ENCODE measurements around the gene CDH4.

CDH4 gene

DNA sequence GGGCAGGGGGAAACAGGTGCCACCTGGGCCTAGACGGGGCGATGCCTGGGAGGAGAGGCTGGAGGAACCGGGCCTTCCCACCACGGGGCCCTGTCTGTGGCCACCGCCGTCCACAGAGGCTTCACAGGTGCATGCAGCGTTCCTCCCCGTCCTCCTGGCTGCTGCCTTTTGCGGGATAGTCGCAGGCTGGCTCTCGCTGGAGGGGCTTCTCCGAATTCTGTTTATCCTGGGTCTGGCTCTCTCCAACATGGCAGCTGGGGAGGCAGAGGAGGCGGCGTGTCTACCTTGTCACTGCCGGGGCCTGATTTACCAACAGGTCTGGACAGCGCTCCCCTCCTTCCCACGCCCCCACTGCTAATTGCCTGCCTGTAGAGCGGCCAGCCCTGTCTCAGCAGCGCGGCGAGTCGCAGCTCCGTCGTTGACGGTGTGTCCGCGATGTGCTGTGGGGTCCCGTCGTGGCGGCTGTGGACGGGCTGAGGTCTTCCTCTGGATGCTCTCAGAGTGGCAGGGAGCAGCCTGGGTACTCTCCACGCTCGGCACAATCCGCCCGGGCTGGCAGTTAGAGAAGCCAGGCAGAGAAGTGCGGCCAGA is 550.8 kb downstream of the CDH4 start:
- no peak for DNase-seq (ENCODE audit: low spot score)
- in situ Hi-C loops (cut with MboI; ENCODE audit: low sequenced_read_pairs, unreplicated experiment) = no loop called here
- TF ChIP-seq, protein P1, sequence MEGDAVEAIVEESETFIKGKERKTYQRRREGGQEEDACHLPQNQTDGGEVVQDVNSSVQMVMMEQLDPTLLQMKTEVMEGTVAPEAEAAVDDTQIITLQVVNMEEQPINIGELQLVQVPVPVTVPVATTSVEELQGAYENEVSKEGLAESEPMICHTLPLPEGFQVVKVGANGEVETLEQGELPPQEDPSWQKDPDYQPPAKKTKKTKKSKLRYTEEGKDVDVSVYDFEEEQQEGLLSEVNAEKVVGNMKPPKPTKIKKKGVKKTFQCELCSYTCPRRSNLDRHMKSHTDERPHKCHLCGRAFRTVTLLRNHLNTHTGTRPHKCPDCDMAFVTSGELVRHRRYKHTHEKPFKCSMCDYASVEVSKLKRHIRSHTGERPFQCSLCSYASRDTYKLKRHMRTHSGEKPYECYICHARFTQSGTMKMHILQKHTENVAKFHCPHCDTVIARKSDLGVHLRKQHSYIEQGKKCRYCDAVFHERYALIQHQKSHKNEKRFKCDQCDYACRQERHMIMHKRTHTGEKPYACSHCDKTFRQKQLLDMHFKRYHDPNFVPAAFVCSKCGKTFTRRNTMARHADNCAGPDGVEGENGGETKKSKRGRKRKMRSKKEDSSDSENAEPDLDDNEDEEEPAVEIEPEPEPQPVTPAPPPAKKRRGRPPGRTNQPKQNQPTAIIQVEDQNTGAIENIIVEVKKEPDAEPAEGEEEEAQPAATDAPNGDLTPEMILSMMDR (IDR thresholded peaks at IDR 0.05; ENCODE audit: borderline replicate concordance, control extremely low read depth, extremely low read depth, insufficient read depth, missing control alignments) = no peak

DNA sequence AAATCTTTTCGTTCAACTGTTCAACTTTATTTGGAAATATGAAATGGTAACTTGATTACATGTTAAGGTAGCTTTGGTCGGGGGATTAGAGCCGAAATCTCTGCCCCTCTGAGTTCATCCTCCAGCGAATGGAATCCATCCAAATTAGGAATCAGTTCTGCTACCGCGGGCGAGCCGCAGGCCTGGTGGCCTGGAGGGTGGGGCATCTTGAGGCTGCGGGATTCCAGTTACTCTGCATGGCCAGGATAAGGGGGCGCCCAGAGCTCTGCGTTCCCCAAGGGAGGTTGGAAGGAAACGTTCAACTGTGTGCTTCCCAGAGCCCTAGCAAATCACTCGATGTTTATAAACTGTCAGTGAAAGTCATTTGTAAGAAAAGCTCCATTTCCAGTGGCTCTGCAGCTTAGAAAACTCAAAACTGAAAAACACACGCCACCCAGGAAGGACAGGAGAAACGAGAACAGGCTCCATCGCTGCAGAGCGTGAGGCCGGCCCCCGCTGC is 551.4 kb downstream of the CDH4 start:
- TF ChIP-seq, protein P1 (IDR thresholded peaks at IDR 0.05; ENCODE audit: borderline replicate concordance, control extremely low read depth, extremely low read depth, insufficient read depth, missing control alignments) = no peak
- DNase-seq (ENCODE audit: low spot score) = no peak
- in situ Hi-C loops (cut with MboI; ENCODE audit: low sequenced_read_pairs, unreplicated experiment) = no loop called here

DNA sequence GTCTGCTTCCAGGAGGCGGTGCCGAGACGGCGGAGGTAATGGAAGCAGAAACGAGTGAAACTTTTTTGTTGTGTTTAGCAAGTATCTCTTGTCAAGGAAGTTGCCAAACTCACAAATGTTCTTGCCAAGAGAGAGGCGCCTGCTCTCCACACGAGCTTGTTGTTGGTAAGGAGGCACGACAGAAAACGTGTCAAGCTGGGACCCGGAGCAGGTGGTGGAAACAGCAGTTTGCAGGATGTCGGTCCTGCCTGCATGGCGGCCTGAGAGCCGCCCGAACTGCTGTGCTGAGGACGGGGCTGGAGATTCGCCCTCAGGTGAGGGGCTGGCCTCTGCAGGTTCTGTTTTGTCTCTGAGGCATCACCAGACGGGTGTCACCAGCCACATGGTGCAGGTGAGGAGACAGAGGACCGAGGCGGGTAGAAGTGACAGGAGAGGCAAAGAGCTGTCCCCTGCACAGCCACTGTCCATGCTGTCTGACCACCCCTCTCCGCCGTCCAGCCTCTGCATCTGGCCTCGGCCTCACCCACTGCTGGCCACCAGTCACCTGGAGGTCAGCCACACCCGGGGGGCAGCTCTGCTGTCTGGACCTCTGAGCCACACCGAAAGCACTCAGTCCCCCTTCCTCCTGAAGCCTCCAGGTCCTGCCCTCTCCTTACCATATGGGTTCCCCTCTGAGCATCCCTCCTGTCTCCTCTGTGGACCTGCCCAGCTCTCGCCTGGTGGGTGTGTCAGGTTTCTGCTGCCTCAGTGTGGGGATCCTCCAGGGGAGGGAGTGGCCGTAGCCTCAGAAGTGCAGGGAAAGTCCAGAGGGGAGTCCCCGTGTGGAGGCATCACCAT is 552.1 kb downstream of the CDH4 start:
- peak; percentile 56 for DNase-seq (ENCODE audit: low spot score)
- in situ Hi-C loops (cut with MboI; ENCODE audit: low sequenced_read_pairs, unreplicated experiment) = no loop called here
- TF ChIP-seq, protein P1 (IDR thresholded peaks at IDR 0.05; ENCODE audit: borderline replicate concordance, control extremely low read depth, extremely low read depth, insufficient read depth, missing control alignments) = no peak

DNA sequence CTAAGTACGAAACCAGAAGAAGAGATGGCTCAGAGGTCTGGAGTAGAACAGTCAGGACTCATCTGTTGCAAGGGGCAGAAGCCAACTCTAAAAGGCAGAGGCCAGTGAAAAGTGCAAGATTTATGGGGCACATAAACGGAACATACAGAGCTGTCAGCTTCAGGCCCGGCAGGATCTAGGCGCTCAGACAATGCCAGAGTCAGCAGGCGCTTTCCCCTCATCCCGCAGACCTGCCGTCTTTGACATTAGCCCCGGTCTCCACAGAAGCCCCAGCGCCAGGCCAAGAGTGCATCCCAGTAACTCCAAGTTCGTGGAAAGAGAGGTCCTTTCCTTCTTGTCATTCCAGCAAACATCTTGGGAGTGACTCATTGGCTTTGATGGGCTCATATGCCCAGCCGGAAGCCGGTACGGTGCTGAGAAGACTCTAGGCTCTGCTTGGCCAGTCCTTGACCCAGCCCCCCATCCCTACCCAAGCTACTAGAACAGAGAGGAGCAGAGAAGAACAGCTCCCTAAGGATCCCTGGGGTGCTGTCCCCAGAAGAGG is 552.8 kb downstream of the CDH4 start:
- TF ChIP-seq, protein P1 (IDR thresholded peaks at IDR 0.05; ENCODE audit: borderline replicate concordance, control extremely low read depth, extremely low read depth, insufficient read depth, missing control alignments) = no peak
- DNase-seq (ENCODE audit: low spot score) = no peak
- in situ Hi-C loops (cut with MboI; ENCODE audit: low sequenced_read_pairs, unreplicated experiment) = no loop called here

DNA sequence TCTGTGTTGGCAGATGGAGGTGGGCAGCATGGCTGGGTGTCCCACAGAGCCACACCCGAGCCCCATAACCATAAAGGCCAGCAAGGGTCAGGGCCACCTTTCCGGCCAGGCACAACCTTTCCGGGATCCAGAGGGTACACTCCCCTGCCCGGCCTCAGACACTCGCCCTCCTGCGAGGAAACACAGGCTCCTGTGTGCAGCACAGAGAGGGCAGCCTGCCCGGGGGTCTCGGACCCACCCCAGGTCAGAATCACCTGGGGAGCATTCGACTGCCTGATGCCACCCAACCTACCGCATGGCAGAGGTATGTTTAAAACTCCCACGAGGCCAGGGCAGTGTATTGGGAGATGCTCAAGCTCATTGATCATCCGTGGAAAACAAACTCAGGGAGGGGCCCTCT is 553.3 kb downstream of the CDH4 start:
- in situ Hi-C loops (cut with MboI; ENCODE audit: low sequenced_read_pairs, unreplicated experiment) = no loop called here
- no peak for DNase-seq (ENCODE audit: low spot score)
- TF ChIP-seq, protein P1 (IDR thresholded peaks at IDR 0.05; ENCODE audit: borderline replicate concordance, control extremely low read depth, extremely low read depth, insufficient read depth, missing control alignments) = no peak

DNA sequence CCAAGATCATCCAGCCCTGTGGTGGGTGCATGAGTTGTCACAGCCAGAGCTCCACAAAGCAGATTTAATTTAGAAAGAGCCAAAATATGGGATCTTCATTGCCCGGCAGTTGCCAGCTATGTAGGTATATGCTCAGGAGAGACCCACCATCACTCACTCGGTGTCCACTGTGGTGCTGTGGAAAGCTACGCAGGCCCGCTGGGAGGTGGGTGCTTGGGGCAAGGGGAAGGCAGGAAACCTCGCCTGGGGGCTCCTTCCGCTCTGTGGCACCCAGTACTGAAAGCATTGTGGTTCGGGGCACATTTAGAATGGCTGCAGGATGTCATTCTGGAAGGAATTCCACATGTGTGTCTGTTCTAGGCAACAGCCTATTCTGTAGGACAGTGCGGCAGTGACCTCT is 553.7 kb downstream of the CDH4 start:
- no peak for DNase-seq (ENCODE audit: low spot score)
- TF ChIP-seq, protein P1 (IDR thresholded peaks at IDR 0.05; ENCODE audit: borderline replicate concordance, control extremely low read depth, extremely low read depth, insufficient read depth, missing control alignments) = no peak
- in situ Hi-C loops (cut with MboI; ENCODE audit: low sequenced_read_pairs, unreplicated experiment) = no loop called here
